Embryonic facial prominence (tissue), 1 donor: ENCODE measurements around the gene LINC01488.

ENCODE experiments used
- DNase-seq: peaks from one replicate; pipeline ENCODE4 v3.0.0-alpha.2; 2016; ENCODE audit errors: extremely low spot score

Gene LINC01488

GRCh38 chr11:69529001-69529400 lies 47.5 kb downstream of the LINC01488 start:
- no peak for DNase-seq

GRCh38 chr11:69530278-69531070 lies 49.0 kb downstream of the LINC01488 start:
- no peak for DNase-seq

- no peak for DNase-seq
Measured at GRCh38 chr11:69531071-69531716, 49.7 kb downstream of the LINC01488 start.

GRCh38 chr11:69531717-69532088 lies 50.2 kb downstream of the LINC01488 start:
- DNase-seq: no peak

GRCh38 chr11:69533296-69534165 lies 52.1 kb downstream of the LINC01488 start:
- DNase-seq: no peak

- DNase-seq: no peak
Measured at GRCh38 chr11:69534166-69534530, 52.7 kb downstream of the LINC01488 start.

- DNase-seq: no peak
Measured at GRCh38 chr11:69535908-69536307, 54.4 kb downstream of the LINC01488 start.

- no peak for DNase-seq
Measured at GRCh38 chr11:69536406-69536805, 54.9 kb downstream of the LINC01488 start.

GRCh38 chr11:69537126-69537525 lies 55.7 kb downstream of the LINC01488 start:
- DNase-seq: no peak

- no peak for DNase-seq
Measured at GRCh38 chr11:69537855-69538640, 56.6 kb downstream of the LINC01488 start.

GRCh38 chr11:69538854-69539253 lies 57.4 kb downstream of the LINC01488 start:
- no peak for DNase-seq

GRCh38 chr11:69539416-69540117 lies 58.1 kb downstream of the LINC01488 start:
- no peak for DNase-seq

- no peak for DNase-seq
Measured at GRCh38 chr11:69540118-69541000, 58.9 kb downstream of the LINC01488 start.

GRCh38 chr11:69541001-69541285 lies 59.5 kb downstream of the LINC01488 start:
- no peak for DNase-seq

GRCh38 chr11:69541501-69542313 lies 60.2 kb downstream of the LINC01488 start:
- DNase-seq: no peak

- no peak for DNase-seq
Measured at GRCh38 chr11:69542314-69543168, 61.1 kb downstream of the LINC01488 start.
